GM12864 (cell line): ENCODE results near the gene DAPK3.

Source experiments
- DNase-seq: peaks from one replicate; pipeline ENCODE4 v3.0.0-alpha.2; 2011; ENCODE audit warnings: low read depth
- H3K4me3 ChIP-seq: 2 replicates; pipeline ENCODE4 v1.5.1; 2011; ENCODE audit warnings: mild to moderate bottlenecking, low read depth, low read length, control low read depth
- TF ChIP-seq, protein P1 (sequence below): IDR thresholded peaks from 2 replicates; pipeline ENCODE4 v1.5.1; 2011; ENCODE audit warnings: low read depth, mild to moderate bottlenecking, moderate library complexity, low read length, control low read depth, inconsistent platforms; ENCODE audit errors: missing control alignments

DAPK3 gene

DNA sequence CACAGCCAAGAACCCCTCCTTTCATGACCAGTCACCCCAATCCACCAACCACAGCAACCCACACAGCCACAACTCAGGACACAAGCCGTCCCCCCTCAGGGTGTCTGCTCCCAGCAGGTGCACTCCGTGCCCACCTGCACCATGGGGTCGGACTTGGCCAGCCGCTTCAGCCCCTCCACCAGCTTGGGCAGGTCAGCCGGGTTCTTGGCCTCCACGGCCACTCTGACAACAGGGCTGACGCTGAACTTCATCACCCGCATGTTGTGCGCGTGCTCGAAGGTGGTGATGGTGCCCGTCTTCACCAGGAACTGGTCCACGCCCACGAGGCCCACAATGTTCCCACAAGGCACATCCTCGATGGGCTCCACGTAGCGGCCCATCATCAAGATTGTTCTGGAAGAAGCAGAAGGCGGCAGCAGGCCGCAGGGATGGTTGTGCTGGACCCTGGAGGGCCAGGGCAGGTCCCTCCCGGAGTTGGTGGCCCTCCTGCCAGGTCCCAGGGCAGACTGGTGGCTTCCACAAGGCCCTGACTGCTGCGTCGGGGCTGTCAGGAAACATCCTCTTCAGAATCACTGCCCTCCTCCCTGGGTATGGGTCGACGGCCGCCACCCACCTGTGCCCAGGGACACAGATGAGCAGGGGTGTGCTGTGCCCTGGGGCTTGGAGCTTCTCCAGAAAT is 8.9 kb upstream of the DAPK3 start:
- H3K4me3 ChIP-seq = no peak overlapping the region
- no peak for DNase-seq
- TF ChIP-seq, protein P1, sequence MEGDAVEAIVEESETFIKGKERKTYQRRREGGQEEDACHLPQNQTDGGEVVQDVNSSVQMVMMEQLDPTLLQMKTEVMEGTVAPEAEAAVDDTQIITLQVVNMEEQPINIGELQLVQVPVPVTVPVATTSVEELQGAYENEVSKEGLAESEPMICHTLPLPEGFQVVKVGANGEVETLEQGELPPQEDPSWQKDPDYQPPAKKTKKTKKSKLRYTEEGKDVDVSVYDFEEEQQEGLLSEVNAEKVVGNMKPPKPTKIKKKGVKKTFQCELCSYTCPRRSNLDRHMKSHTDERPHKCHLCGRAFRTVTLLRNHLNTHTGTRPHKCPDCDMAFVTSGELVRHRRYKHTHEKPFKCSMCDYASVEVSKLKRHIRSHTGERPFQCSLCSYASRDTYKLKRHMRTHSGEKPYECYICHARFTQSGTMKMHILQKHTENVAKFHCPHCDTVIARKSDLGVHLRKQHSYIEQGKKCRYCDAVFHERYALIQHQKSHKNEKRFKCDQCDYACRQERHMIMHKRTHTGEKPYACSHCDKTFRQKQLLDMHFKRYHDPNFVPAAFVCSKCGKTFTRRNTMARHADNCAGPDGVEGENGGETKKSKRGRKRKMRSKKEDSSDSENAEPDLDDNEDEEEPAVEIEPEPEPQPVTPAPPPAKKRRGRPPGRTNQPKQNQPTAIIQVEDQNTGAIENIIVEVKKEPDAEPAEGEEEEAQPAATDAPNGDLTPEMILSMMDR = no peak

DNA sequence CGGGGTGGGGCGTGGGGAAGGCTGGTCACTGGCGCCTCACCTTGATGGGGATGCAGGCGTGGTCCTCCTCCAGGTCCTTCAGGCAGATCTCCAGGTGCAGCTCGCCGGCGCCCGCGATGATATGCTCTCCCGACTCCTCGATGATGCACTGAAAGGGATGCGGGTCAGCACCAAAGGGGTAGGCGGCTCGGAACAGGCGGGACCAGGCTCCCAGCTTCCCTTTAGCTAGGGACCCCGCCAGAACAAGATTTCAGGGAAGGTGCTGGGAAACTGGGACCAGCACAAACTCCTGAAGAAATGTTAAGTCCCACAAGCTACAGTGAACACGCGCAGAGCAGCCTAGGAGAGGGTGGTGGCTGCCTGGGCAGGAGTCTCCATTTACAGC is 8.4 kb upstream of the DAPK3 start:
- DNase-seq = no peak
- TF ChIP-seq, protein P1 = no peak
- no peak overlapping the region for H3K4me3 ChIP-seq

DNA sequence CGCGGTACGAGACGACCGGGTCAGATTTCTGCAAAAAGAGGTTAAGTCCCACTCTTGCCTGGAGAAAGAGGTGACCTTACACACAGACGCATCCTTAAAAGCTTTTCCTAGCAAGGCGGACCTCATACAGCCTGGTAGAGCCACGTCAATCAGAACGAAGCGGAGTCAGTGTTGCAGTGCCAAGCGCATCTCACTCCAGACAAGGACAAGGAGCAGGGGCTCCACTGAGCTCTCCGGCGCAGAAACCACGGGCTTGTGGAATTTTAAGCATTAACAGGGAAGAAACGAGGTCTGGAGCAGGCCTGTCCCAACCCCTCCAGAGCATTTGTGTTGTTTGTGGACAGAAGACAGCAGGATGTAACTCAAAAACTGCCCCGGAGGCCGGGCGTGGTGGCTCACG is 7.2 kb upstream of the DAPK3 start:
- H3K4me3 ChIP-seq = no peak overlapping the region
- TF ChIP-seq, protein P1 = no peak
- no peak for DNase-seq

DNA sequence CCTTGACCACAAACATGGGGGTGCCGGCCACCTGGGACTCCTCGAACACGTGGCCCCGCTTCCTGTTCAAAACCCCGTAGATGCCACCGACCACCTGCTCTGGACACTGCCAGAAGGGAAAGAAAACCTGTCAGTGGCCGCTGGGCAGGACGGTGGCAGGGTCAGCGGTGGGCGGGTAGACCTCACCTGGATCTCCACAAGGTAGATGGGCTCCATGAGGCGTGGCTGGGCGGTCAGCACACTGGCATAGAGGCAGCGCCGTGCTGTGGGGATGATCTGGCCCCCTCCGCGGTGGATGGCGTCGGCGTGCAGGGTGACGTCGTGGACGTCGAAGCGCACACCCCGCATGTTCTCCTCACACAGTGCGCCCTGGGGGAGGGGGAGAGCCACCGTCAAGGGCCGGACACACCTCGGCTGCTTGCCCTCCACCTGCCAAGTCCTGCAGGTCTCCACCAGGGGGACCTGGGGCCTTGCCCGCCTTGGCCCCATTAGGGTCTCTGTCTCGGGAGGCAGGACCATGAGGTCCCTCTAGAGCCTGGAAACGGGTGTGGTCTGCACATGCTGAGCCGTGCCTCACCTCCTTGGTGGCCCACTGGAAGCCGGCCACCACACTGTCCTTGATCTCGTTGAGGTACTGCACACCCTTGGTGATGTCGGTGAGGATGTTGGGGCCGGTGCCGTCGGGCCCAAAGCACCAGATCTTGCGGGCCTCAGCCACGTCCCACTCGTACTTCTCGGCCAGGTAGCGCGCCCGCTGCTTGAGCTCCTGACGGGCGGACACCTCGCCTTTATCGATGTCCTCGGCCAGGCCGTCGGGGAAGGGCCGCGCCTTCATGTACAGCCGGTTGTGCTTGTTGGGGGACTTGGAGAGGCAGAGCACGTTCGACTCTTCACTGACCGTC is 6.6 kb upstream of the DAPK3 start:
- H3K4me3 ChIP-seq = no peak overlapping the region
- TF ChIP-seq, protein P1 = peak; percentile 14
- DNase-seq = no peak

DNA sequence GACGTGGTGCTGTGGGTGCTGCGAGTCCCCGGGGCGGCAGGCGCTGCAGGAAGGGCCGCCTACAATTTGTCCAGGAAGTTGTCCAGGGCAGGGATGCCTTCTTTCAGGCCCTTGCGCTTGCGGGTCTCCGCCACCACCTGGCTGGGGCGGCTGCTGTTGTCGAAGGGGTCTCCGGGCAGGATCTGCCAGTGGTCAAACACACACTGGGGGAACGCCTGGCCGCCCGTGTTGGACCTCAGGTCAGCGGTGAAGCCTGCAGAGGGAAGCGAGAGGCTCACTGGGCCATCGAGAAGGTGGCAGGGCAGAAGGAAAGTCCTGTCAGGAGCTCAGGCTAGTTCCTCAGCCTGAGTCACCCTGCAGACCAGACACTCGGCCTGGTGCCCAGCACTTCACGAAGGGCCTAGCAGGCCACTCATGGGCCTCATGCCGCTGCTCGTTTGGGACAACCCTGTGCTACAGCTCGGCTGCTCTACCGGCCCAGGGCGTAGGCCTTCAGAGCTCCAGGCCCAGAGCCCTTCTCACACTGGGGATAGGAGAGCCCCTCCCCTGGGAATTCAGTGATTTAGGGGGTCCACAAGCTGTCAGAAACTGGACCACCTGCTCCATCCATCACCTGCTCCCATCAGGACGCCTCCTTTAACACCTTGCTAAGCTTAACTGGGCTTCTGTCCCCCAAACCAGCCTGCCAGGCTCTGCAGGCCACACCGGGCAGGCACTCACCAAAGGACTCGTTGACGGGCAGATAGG is 5.8 kb upstream of the DAPK3 start:
- no peak for DNase-seq
- TF ChIP-seq, protein P1 = no peak
- no peak overlapping the region for H3K4me3 ChIP-seq

DNA sequence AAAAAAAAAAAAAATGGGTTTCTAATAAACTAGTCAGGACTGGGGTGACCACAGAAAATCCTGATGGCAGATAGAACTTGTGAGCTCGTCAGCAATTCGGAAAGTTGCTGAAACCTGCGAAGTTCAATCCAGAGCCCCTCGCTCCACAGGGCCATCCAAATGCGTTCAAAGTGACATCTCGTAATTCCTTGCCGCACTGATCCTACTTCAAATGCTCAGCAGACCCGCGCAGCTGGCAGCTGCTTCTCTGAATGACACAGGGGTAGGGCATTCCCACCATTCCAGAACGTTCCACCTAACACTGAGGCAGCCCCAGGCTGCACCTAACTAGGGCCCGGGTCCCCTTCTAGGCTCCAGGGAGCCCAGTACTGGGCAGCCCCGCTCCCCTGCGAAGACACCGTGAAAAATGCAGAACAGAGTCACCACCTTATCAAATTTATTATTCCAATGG is 4.8 kb upstream of the DAPK3 start:
- DNase-seq = no peak
- no peak overlapping the region for H3K4me3 ChIP-seq
- TF ChIP-seq, protein P1 = no peak
